Activated CD8-positive, alpha-beta memory T cell treated with anti-CD3 and anti-CD28 coated beads, Interleukin-2, amount 50 U/mL, for 1 hour (primary cell): Measurements from ENCODE around the gene S100A16.
"Not testable (repeated sequence)": the region's sequence is repeated elsewhere in the genome, so short reads cannot be mapped to it uniquely, and the experiment has no call there.

Experiments used
- DNase-seq: peaks from one replicate; pipeline ENCODE4 v3.0.0-alpha.2; 2020; ENCODE audit errors: extremely low read depth

The S100A16 gene

DNA sequence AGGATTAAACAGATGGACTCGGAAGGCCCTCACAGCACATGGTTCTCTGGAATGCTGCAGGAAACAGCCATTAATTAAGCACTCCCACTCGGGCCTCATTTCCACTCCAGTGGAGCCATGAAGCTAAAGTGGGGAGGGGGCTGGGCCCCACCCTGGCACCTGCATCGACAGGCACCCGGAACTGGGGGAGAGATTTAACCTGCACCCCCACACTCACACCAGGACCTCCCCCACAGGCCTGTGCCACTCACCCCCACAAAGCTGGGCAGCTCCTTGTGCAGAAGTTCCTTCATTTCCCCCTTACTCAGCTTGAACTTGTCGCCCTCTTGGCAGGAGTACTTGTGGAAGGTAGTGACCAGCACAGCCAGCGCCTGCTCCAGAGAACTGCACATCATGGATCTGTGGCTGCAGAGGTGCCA lies 49.4 kb downstream of the S100A16 start:
- DNase-seq: no peak

DNA sequence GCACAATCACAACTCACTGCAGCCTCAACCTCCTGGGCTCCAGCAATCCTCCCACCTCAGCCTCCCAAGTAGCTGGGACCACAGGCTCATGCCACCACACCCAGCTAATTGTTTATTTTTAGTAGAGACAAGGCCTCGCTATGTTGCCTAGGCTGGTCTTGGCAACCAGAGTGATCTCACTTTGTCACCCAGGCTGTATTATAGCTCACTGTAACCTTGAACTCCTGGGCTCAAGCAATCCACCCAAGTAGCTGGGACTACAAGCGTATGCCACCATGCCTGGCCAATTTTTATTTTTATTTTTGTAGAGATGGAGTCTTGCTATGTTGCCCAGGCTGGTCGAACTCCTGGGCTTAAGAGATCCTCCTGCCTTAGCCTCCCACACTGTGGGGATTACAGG lies 50.9 kb downstream of the S100A16 start:
- not testable (repeated sequence) for DNase-seq

- DNase-seq: no peak
Observed at GRCh38 chr1:153561466-153561985, 51.4 kb downstream of the S100A16 start.

DNA sequence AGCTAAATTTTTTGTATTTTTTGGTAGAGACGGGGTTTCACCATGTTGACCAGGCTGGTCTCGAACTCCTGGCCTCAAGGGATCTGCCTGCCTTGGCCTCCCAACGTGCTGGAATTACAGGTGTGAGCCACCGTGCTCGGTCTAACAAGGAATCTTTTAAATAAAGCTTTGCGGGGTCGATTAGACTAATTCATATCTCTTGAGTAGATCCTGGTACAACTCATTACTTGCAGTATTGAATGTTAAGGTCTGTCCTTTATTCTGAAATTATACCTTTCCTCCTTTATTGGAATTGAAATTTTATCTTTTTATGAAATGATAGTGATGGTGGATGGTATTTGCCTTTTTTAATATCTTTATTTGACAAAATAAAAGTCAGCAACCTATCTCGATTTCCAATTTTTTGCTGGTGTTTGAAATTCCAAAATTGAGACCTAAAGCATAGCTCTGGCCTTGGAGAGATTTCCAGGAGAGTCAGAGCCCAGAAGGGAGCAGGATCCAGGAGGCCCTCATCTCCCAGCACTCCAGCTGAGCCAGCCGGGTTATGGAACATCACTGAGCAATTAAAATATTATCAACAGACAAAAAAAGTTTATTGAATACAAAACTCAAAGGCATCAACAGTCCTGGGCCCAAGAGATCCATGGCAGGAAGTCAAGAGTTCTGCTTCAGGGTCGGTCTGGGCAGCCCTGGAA lies 52.0 kb downstream of the S100A16 start:
- DNase-seq: no peak

DNA sequence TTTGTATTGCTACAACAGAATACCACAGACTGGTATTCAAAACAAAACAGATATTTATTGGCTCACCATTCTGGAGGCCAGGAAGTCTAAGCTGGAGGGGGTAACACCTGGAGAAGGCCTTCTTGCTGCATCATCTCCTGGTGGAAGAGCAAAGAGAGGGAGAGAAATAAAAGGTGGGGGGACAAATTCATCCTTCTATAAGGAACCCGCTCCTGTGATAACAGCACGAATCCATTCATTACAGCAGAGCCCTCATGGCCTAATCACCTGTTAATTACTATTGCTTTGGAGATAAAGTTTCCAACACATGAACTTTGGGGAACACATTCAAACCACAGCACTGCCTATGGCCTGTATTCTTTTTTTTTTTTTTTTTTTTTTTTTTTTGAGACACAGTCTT lies 52.7 kb downstream of the S100A16 start:
- DNase-seq: no peak

DNA sequence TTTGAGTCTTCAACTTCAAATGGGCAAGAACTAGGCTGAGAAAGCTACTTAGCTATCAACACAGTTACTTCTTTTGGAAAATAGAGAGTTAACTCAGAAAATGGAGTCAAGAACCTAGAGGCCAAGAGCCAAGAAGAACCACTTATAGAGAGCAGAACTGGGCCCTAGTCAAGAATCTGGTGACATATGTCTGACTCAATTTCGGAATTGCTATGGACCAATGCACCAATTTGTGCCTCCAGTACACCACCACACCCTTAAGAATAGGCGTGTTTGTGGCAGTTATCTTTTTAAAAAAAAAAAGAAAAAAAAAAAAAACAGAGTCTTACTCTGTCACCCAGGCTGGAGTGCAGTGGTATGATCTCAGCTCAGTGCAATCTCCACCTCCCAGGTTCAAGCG lies 55.1 kb downstream of the S100A16 start:
- DNase-seq: no peak
